ENCODE results near the gene LSM7. TPM values are rescaled to one million over a fixed set of nuclear protein-coding genes. Genes with fewer than 3 reads are reported as not detected.

Gene LSM7
- total RNA-seq, 1 experiment from 2014 or later, result 97.3 TPM

DNA sequence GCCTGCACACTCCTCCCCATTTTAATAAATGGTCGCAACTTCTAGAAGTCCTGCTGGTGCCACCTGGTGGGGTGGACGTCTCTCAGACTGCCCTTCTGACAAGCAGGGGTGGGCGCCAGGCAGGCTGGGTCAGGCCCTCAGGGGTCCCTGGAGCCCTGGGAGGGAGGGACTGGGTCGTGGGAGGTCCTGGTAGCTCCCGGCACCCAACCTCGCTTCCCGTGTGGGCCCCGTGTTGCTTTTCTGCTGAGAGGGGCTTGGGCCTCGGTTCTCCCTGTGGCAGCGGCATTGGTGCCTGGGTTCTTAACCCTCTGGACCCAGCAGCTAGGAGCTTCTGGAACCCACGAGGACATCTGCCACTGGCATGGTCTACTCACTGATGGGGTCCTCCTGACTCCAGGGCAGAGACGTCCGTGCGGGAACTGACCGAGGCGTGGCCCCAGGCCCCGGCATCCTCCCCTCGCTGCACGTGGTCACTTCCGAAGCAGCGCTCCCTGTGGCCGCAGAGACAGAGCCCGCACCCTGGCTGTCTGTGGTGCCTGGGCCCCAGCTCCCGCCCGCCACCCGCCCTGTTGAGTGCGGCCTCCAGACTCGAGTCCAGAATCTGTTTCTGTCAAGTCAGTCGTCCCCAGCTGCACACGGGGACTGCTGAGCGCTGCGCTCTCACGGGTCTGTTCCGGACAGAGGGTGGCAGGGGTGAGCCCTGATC, 25.7 kb upstream of the LSM7 start:
- in situ Hi-C loops (cut with HindIII; ENCODE audit: low pct_unique_long_range_greater_than_20kb, low sequenced_read_pairs), result no loop called here
- no peaks in the 10 kb centered on the region for H3K36me3 ChIP-seq (ENCODE audit: control insufficient read depth, insufficient read depth, low read length)
- H3K27me3 ChIP-seq (ENCODE audit: control insufficient read depth, insufficient read depth, low read length), result no peaks in the 10 kb centered on the region
- H3K27ac ChIP-seq (ENCODE audit: low read length), result no peak overlapping the region
- H3K9me3 ChIP-seq (ENCODE audit: control insufficient read depth, insufficient read depth, low read depth, low read length), result no peaks in the 10 kb centered on the region
- no peak for ATAC-seq
- BruUV-seq (replicated peaks), result no TSS peak
- intact Hi-C loops (cut with micrococcal nuclease; ENCODE audit: unreplicated experiment), result no loop called here
- TF ChIP-seq TCF7L2 (IDR thresholded peaks at IDR 0.05; ENCODE audit: low read depth, low read length) (no peak), POLR2AphosphoS5 (IDR thresholded peaks at IDR 0.05; ENCODE audit: low read depth, low read length) (no peak), SIN3A (IDR thresholded peaks at IDR 0.05; ENCODE audit: borderline replicate concordance, insufficient read depth, low read depth, low read length) (no peak)
- TF ChIP-seq, protein P1, sequence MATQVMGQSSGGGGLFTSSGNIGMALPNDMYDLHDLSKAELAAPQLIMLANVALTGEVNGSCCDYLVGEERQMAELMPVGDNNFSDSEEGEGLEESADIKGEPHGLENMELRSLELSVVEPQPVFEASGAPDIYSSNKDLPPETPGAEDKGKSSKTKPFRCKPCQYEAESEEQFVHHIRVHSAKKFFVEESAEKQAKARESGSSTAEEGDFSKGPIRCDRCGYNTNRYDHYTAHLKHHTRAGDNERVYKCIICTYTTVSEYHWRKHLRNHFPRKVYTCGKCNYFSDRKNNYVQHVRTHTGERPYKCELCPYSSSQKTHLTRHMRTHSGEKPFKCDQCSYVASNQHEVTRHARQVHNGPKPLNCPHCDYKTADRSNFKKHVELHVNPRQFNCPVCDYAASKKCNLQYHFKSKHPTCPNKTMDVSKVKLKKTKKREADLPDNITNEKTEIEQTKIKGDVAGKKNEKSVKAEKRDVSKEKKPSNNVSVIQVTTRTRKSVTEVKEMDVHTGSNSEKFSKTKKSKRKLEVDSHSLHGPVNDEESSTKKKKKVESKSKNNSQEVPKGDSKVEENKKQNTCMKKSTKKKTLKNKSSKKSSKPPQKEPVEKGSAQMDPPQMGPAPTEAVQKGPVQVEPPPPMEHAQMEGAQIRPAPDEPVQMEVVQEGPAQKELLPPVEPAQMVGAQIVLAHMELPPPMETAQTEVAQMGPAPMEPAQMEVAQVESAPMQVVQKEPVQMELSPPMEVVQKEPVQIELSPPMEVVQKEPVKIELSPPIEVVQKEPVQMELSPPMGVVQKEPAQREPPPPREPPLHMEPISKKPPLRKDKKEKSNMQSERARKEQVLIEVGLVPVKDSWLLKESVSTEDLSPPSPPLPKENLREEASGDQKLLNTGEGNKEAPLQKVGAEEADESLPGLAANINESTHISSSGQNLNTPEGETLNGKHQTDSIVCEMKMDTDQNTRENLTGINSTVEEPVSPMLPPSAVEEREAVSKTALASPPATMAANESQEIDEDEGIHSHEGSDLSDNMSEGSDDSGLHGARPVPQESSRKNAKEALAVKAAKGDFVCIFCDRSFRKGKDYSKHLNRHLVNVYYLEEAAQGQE (IDR thresholded peaks at IDR 0.05; ENCODE audit: insufficient read depth in 1 of 2, low read depth in 2 of 2, low read length in 1 of 2), result no peak
- TF ChIP-seq, protein P2, sequence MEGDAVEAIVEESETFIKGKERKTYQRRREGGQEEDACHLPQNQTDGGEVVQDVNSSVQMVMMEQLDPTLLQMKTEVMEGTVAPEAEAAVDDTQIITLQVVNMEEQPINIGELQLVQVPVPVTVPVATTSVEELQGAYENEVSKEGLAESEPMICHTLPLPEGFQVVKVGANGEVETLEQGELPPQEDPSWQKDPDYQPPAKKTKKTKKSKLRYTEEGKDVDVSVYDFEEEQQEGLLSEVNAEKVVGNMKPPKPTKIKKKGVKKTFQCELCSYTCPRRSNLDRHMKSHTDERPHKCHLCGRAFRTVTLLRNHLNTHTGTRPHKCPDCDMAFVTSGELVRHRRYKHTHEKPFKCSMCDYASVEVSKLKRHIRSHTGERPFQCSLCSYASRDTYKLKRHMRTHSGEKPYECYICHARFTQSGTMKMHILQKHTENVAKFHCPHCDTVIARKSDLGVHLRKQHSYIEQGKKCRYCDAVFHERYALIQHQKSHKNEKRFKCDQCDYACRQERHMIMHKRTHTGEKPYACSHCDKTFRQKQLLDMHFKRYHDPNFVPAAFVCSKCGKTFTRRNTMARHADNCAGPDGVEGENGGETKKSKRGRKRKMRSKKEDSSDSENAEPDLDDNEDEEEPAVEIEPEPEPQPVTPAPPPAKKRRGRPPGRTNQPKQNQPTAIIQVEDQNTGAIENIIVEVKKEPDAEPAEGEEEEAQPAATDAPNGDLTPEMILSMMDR (IDR thresholded peaks at IDR 0.05), result no peak
- no peak for DNase-seq (ENCODE audit: low read depth, low spot score)
- H3K4me3 ChIP-seq (ENCODE audit: low read depth in 2 of 2, low read length in 2 of 2), result no peak overlapping the region
- POLR2A ChIA-PET, result no interaction called here
- H3K4me1 ChIP-seq (ENCODE audit: control insufficient read depth, insufficient read depth, low read length), result no peaks in the 10 kb centered on the region
- CTCF ChIA-PET, result no interaction called here

DNA sequence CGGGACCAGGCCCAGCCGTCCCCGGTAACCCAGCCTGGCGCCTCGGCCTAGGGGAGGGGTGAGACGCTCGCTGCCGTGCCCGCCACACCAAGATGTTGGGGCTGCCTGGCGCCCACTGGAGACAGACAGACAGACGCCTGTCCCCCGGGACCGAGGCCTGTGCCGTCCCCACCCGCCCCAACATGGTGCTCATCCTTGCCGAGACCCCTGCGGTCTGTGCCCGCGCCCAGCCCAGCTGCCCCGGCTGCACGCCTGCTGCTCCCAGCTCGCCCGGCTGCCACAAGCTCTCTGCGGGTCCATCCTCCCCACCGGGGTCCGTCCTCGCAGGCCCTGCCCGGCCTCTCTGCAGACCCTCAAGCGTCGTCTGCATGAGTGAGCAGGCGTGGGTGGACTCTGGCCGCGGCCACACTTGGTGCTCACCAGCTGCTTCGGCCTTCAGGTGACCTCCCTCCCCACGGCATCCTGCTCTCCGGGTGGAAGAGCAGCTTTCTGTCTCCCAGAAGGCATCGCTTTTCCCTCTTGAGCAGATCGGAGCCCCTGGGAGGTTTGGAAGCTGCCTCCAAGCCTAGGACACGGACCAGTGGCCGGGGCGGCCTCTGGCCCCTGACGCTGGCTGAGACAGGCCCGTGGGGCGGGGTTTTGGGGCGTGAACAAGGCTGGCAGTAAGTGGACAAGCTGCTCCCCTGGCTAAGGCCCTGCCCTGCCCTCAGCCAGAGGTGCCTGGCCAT, 24.9 kb upstream of the LSM7 start:
- in situ Hi-C loops (cut with HindIII; ENCODE audit: low pct_unique_long_range_greater_than_20kb, low sequenced_read_pairs), result no loop called here
- ATAC-seq (no peak), DNase-seq (ENCODE audit: low read depth, low spot score) (no peak)
- Histone ChIP-seq H3K4me3 (ENCODE audit: low read depth in 2 of 2, low read length in 2 of 2) (no peak overlapping the region), H3K9me3 (ENCODE audit: control insufficient read depth, insufficient read depth, low read depth, low read length) (no peaks in the 10 kb centered on the region), H3K27me3 (ENCODE audit: control insufficient read depth, insufficient read depth, low read length) (no peaks in the 10 kb centered on the region), H3K4me1 (ENCODE audit: control insufficient read depth, insufficient read depth, low read length) (no peaks in the 10 kb centered on the region), H3K36me3 (ENCODE audit: control insufficient read depth, insufficient read depth, low read length) (no peaks in the 10 kb centered on the region), H3K27ac (ENCODE audit: low read length) (no peak overlapping the region)
- CTCF ChIA-PET, result no interaction called here
- no TSS peak for BruUV-seq (replicated peaks)
- no peak for TF ChIP-seq SIN3A (IDR thresholded peaks at IDR 0.05; ENCODE audit: borderline replicate concordance, insufficient read depth, low read depth, low read length)
- TF ChIP-seq, protein P2 (IDR thresholded peaks at IDR 0.05), result no peak
- no peak for TF ChIP-seq TCF7L2 (IDR thresholded peaks at IDR 0.05; ENCODE audit: low read depth, low read length)
- TF ChIP-seq POLR2AphosphoS5 (IDR thresholded peaks at IDR 0.05; ENCODE audit: low read depth, low read length), result no peak
- TF ChIP-seq, protein P1 (IDR thresholded peaks at IDR 0.05; ENCODE audit: insufficient read depth in 1 of 2, low read depth in 2 of 2, low read length in 1 of 2), result no peak
- intact Hi-C loops (cut with micrococcal nuclease; ENCODE audit: unreplicated experiment), result no loop called here
- POLR2A ChIA-PET, result no interaction called here

Data from Panc1 (cell line).